Chondrocyte (in vitro differentiated cells): ENCODE results near the gene PAK6. TPM values are rescaled to one million over a fixed set of nuclear protein-coding genes. Genes with fewer than 3 reads are reported as not detected.

Experiments used
- DNase-seq: peaks from one replicate; pipeline ENCODE4 v3.0.0; 2021; ENCODE audit warnings: mixed read lengths, low spot score
- H3K27ac Mint-ChIP-seq: one replicate; pipeline ENCODE4 v1.8.0; 2021; ENCODE audit warnings: mild to moderate bottlenecking, moderate library complexity, mixed read lengths; ENCODE audit not compliant: unreplicated experiment
- H3K27me3 Mint-ChIP-seq: 2 replicates; pipeline ENCODE4 v1.8.0; 2021; ENCODE audit warnings: low read depth, mixed read lengths
- H3K36me3 Mint-ChIP-seq: 2 replicates; pipeline ENCODE4 v1.8.0; 2021; ENCODE audit warnings: low read depth, mixed read lengths
- H3K4me1 Mint-ChIP-seq: 2 replicates; pipeline ENCODE4 v1.8.0; 2021; ENCODE audit warnings: low read depth, mild to moderate bottlenecking, mixed read lengths
- H3K4me3 Mint-ChIP-seq: one replicate; pipeline ENCODE4 v1.8.0; 2021; ENCODE audit warnings: mild to moderate bottlenecking, moderate library complexity, mixed read lengths; ENCODE audit not compliant: unreplicated experiment
- H3K9me3 Mint-ChIP-seq: 2 replicates; pipeline ENCODE4 v1.8.0; 2021; ENCODE audit warnings: low read depth, mixed read lengths
- long read RNA-seq: library from polyadenylated mRNA; stranded (forward); transcript quantifications from one replicate; pipeline ENCODE4 v2.0.0, GENCODE V29; 2021
- total RNA-seq: library from RNA; stranded (reverse); gene quantifications from 3 replicates; pipeline ENCODE4 v1.2.1, GENCODE V29; 2021
- TF ChIP-seq, protein P1 (sequence below): fragments of 200-600 bp; sonication (generic); IDR thresholded peaks from 2 replicates; pipeline ENCODE4 v1.5.0; 2021; ENCODE audit warnings: antibody characterized with exemption, mild to moderate bottlenecking, moderate library complexity

The PAK6 gene
- 0.37 to 0.41 TPM in 2 of 3 replicates, not detected in the other for total RNA-seq
- long read RNA-seq, partial matches to known transcripts, result 0 of 1 reads
- long read RNA-seq, other reads (novel, unspliced or antisense), result 1 of 1 reads

DNA sequence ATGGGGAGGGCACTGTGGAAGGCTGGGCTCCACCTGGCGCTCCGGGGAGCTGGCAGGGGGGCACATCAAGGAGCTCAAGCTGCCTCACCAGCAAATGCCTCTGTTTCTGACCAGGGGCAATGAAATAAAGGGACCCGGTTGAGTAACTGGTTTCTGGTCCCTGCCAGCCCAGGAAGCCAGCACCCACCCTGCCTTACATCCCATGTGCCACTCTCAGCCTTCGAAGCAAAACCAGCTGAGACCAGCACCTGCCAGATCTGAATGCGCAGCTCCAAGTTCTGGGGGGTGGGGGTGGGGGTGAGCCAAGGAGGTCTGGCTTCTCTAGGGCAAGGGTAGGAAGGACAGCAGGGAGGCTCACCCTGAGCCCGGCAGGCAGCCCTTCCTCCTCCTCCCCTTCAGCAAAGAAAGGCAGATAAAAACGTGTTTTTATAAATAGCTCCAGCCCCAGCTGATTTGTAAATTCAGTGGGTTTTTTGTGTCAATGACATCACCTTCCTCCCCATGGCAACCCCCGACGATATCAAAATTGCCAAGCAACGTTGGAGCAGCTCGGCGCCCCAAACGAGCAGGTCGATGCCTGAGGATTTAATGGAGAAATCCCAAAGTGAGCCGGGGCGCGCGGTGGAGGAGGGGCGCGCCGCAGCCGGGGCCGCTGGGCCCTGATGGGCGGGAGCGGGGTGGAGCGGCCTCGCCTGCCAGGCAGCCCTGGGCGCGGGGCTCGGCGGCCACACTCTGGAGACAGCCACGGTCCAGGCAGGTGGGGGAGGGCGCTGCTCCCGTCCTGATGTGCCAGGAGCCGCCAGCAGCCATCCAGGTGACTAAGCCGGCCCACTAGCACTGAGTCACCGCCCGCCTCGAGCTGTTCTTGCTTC lies at the start of gene PAK6:
TSS of gene PAK6 (plus strand) at position 532 of the 872 bp plus-strand sequence. CDS start 25,723 bp downstream, outside the sequence.
- Mint-ChIP-seq H3K9me3 (no peaks in the 10 kb centered on the region), H3K4me3 (peak within 1 kb of the TSS; percentile 60), H3K27ac (no peak within 1 kb of the TSS), H3K4me1 (peaks cover 8% of the 10 kb centered on the region), H3K27me3 (peaks cover 4% of the 10 kb centered on the region), H3K36me3 (no peaks in the 10 kb centered on the region)
- TF ChIP-seq, protein P1, sequence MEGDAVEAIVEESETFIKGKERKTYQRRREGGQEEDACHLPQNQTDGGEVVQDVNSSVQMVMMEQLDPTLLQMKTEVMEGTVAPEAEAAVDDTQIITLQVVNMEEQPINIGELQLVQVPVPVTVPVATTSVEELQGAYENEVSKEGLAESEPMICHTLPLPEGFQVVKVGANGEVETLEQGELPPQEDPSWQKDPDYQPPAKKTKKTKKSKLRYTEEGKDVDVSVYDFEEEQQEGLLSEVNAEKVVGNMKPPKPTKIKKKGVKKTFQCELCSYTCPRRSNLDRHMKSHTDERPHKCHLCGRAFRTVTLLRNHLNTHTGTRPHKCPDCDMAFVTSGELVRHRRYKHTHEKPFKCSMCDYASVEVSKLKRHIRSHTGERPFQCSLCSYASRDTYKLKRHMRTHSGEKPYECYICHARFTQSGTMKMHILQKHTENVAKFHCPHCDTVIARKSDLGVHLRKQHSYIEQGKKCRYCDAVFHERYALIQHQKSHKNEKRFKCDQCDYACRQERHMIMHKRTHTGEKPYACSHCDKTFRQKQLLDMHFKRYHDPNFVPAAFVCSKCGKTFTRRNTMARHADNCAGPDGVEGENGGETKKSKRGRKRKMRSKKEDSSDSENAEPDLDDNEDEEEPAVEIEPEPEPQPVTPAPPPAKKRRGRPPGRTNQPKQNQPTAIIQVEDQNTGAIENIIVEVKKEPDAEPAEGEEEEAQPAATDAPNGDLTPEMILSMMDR, result no peak
- DNase-seq, result no peak

DNA sequence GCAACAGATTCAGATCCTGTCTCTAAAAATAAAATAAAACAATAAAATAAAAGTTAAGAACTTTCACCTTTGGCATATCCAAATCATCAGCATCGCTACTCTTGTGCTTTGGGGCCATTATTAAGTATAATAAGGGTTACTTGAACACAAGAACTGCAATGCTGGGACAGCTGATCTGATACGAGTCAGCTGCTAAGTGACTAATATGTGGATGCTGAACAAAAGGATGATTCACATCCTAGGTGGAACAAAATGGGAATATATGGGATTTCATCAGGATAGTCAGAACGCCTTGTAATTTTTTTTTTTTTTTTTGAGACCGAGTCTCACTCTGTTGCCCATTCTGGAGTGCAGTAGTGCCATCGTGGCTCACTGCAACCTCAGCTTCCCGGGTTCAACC lies 48.3 kb upstream of the PAK6 start:
- Mint-ChIP-seq H3K9me3 (no peaks in the 10 kb centered on the region), H3K36me3 (peaks cover 2% of the 10 kb centered on the region), H3K4me1 (no peaks in the 10 kb centered on the region), H3K27me3 (no peaks in the 10 kb centered on the region), H3K4me3 (no peak overlapping the region), H3K27ac (no peak overlapping the region)
- DNase-seq, result no peak
- TF ChIP-seq, protein P1, result no peak

DNA sequence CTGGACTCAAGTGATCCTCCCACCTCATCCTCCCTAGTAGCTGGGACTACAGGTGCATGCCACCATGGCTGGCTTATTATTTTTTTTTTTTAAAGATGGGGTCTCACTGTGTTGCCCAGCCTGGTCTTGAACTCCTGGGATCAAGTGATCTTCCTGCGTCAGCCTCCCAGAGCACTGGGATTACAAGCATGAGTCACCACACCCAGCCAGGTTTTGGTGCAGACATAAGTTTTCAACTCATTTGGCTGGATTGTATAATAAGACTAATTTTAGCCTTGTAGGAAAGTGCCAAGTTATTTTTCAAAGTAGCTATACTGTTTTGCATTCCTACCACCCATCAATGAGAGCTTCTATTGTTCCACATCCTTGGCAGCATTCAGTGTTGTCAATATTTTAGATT lies 45.9 kb upstream of the PAK6 start:
- DNase-seq, result no peak
- Mint-ChIP-seq H3K9me3 (no peaks in the 10 kb centered on the region), H3K27ac (no peak overlapping the region), H3K36me3 (peaks cover 2% of the 10 kb centered on the region), H3K27me3 (no peaks in the 10 kb centered on the region), H3K4me3 (no peak overlapping the region), H3K4me1 (no peaks in the 10 kb centered on the region)
- TF ChIP-seq, protein P1, result no peak

DNA sequence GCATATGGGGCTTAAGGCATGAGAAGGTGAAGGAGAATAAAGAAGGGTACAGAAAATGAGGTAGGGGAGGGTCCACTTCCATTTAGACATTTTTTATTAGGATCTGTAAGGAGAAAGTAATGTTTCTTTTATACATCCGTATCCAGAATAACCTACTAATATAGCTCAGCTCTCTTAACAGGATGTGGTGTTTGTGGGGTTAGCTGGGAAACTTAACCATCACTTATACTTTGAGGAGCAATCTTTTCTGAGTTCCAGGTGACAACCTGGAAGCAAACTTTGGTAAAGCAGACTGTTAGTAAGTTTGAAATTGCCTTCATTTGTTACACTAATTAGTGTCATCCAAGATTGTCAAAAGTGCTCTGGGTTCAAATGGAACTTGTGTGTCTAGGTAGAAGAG lies 41.4 kb upstream of the PAK6 start:
- no peak overlapping the region for H3K4me3 Mint-ChIP-seq
- TF ChIP-seq, protein P1, result no peak
- H3K27me3 Mint-ChIP-seq, result no peaks in the 10 kb centered on the region
- H3K4me1 Mint-ChIP-seq, result no peaks in the 10 kb centered on the region
- H3K27ac Mint-ChIP-seq, result no peak overlapping the region
- DNase-seq, result no peak
- peaks cover 1% of the 10 kb centered on the region for H3K36me3 Mint-ChIP-seq
- no peaks in the 10 kb centered on the region for H3K9me3 Mint-ChIP-seq

DNA sequence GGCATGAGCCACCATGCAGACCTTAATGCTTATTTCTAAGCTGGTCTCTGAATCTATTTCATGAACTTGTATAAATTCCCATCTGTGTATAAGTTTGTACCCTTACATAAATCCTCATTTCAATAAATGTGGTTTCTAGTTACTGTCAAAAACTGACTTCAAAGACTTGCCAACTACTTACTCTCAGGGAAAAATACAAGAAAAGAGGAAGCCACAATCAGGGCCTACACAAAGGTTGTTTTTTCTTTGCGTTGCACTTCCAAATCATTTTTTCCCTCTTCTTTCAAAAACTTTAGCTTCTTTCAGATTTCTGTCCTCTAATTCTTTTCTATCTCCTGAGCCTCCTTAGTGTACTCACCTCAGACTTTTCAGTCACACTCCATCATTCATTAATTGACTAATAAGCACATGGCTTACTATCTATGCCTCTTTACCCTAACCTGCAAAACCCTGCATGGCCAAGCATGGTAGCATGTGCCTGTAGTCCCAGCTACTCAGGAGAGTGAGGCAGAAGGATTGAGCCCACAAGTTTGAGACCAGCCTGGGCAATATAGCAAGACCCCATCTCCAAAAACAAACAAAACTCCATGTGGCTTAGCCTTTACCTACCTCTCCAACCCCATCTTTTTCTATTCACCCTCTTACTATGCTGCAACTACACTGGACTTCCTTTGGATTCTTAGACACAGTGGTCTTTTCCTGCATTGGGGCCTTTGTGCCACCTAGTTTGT lies 40.3 kb upstream of the PAK6 start:
- Mint-ChIP-seq H3K9me3 (no peaks in the 10 kb centered on the region), H3K36me3 (no peaks in the 10 kb centered on the region)
- no peak for DNase-seq

More for the DNA sequence above, 40.3 kb upstream of the PAK6 start:
- TF ChIP-seq, protein P1, result no peak
- H3K4me1 Mint-ChIP-seq, result no peaks in the 10 kb centered on the region
- H3K27me3 Mint-ChIP-seq, result no peaks in the 10 kb centered on the region
- H3K27ac Mint-ChIP-seq, result no peak overlapping the region
- no peak overlapping the region for H3K4me3 Mint-ChIP-seq
